ENCODE data around the gene NUDT17.

The NUDT17 gene

GRCh38 chr1:145823565-145824498 lies 21.6 kb upstream of the NUDT17 start, which contains the start of the genes POLR3C and RNF115 (continued):
- TF ChIP-seq ZBTB11 (tag by site-specific recombination; conservative IDR thresholded peaks at IDR 0.05; ENCODE audit: low read depth) = peak; percentile 94
- TF ChIP-seq ZNF155 (tag by site-specific recombination; IDR thresholded peaks at IDR 0.05) = no peak
- TF ChIP-seq ZNF488 (tag by site-specific recombination; IDR thresholded peaks at IDR 0.05) = no peak
- peak; percentile 65; the same call in 1 of the 2 replicates for TF ChIP-seq ZNF777 (tag by site-specific recombination; IDR thresholded peaks at IDR 0.05; ENCODE audit: borderline replicate concordance)
- TF ChIP-seq ZNF621 (tag by site-specific recombination; IDR thresholded peaks at IDR 0.05) = no peak
- TF ChIP-seq, protein P1, sequence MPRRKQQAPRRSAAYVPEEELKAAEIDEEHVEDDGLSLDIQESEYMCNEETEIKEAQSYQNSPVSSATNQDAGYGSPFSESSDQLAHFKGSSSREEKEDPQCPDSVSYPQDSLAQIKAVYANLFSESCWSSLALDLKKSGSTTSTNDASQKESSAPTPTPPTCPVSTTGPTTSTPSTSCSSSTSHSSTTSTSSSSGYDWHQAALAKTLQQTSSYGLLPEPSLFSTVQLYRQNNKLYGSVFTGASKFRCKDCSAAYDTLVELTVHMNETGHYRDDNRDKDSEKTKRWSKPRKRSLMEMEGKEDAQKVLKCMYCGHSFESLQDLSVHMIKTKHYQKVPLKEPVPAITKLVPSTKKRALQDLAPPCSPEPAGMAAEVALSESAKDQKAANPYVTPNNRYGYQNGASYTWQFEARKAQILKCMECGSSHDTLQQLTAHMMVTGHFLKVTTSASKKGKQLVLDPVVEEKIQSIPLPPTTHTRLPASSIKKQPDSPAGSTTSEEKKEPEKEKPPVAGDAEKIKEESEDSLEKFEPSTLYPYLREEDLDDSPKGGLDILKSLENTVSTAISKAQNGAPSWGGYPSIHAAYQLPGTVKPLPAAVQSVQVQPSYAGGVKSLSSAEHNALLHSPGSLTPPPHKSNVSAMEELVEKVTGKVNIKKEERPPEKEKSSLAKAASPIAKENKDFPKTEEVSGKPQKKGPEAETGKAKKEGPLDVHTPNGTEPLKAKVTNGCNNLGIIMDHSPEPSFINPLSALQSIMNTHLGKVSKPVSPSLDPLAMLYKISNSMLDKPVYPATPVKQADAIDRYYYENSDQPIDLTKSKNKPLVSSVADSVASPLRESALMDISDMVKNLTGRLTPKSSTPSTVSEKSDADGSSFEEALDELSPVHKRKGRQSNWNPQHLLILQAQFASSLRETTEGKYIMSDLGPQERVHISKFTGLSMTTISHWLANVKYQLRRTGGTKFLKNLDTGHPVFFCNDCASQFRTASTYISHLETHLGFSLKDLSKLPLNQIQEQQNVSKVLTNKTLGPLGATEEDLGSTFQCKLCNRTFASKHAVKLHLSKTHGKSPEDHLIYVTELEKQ (tag by site-specific recombination; IDR thresholded peaks at IDR 0.05; ENCODE audit: borderline replicate concordance) = 0 out of 2 replicates have a peak, but pooled peaks have one; percentile 23
- TF ChIP-seq GLIS2 (tag by site-specific recombination; IDR thresholded peaks at IDR 0.05) = 0 out of 2 replicates have a peak, but pooled peaks have one; percentile 23
- TF ChIP-seq ZNF560 (tag by site-specific recombination; IDR thresholded peaks at IDR 0.05; ENCODE audit: borderline replicate concordance) = no peak
- TF ChIP-seq IKZF3 (tag by site-specific recombination; IDR thresholded peaks at IDR 0.05) = peak; percentile 69; the same call in 1 of the 2 replicates
- TF ChIP-seq EGR2 (tag by site-specific recombination; IDR thresholded peaks at IDR 0.05; ENCODE audit: low read depth) = no peak
- no peak for TF ChIP-seq ZNF175 (tag by site-specific recombination; IDR thresholded peaks at IDR 0.05)
- TF ChIP-seq ZNF776 (tag by site-specific recombination; IDR thresholded peaks at IDR 0.05; ENCODE audit: borderline replicate concordance) = no peak
- TF ChIP-seq KLF8 (tag by site-specific recombination; IDR thresholded peaks at IDR 0.05) = peak; percentile 69
- TF ChIP-seq SP3 (tag by site-specific recombination; IDR thresholded peaks at IDR 0.05) = peak; percentile 68
- TF ChIP-seq ZNF404 (tag by site-specific recombination; IDR thresholded peaks at IDR 0.05) = peak; percentile 10; the same call in 1 of the 2 replicates
- peak; percentile 67; the same call in 1 of the 2 replicates for TF ChIP-seq TRIM28 (IDR thresholded peaks at IDR 0.05; ENCODE audit: borderline replicate concordance, low read length)
- 0 out of 2 replicates have a peak, but pooled peaks have one; percentile 12 for TF ChIP-seq WT1 (tag by site-specific recombination; IDR thresholded peaks at IDR 0.05)
- no peak for TF ChIP-seq OSR2 (tag by site-specific recombination; IDR thresholded peaks at IDR 0.05)
- TF ChIP-seq ZIC2 (tag by site-specific recombination; IDR thresholded peaks at IDR 0.05) = peak; percentile 37
- no peak for TF ChIP-seq ZNF791 (tag by site-specific recombination; IDR thresholded peaks at IDR 0.05)
- TF ChIP-seq, protein P2, sequence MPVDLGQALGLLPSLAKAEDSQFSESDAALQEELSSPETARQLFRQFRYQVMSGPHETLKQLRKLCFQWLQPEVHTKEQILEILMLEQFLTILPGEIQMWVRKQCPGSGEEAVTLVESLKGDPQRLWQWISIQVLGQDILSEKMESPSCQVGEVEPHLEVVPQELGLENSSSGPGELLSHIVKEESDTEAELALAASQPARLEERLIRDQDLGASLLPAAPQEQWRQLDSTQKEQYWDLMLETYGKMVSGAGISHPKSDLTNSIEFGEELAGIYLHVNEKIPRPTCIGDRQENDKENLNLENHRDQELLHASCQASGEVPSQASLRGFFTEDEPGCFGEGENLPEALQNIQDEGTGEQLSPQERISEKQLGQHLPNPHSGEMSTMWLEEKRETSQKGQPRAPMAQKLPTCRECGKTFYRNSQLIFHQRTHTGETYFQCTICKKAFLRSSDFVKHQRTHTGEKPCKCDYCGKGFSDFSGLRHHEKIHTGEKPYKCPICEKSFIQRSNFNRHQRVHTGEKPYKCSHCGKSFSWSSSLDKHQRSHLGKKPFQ (tag by site-specific recombination; IDR thresholded peaks at IDR 0.05) = no peak
- TF ChIP-seq ZNF660 (tag by site-specific recombination; IDR thresholded peaks at IDR 0.05) = peak; percentile 97
- no peak for TF ChIP-seq ZBTB1 (tag by site-specific recombination; IDR thresholded peaks at IDR 0.05)
- TF ChIP-seq, protein P3, sequence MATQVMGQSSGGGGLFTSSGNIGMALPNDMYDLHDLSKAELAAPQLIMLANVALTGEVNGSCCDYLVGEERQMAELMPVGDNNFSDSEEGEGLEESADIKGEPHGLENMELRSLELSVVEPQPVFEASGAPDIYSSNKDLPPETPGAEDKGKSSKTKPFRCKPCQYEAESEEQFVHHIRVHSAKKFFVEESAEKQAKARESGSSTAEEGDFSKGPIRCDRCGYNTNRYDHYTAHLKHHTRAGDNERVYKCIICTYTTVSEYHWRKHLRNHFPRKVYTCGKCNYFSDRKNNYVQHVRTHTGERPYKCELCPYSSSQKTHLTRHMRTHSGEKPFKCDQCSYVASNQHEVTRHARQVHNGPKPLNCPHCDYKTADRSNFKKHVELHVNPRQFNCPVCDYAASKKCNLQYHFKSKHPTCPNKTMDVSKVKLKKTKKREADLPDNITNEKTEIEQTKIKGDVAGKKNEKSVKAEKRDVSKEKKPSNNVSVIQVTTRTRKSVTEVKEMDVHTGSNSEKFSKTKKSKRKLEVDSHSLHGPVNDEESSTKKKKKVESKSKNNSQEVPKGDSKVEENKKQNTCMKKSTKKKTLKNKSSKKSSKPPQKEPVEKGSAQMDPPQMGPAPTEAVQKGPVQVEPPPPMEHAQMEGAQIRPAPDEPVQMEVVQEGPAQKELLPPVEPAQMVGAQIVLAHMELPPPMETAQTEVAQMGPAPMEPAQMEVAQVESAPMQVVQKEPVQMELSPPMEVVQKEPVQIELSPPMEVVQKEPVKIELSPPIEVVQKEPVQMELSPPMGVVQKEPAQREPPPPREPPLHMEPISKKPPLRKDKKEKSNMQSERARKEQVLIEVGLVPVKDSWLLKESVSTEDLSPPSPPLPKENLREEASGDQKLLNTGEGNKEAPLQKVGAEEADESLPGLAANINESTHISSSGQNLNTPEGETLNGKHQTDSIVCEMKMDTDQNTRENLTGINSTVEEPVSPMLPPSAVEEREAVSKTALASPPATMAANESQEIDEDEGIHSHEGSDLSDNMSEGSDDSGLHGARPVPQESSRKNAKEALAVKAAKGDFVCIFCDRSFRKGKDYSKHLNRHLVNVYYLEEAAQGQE (tag by site-specific recombination; IDR thresholded peaks at IDR 0.05) = peak; percentile 39; the same call in 1 of the 2 replicates
